SK-N-SH (cell line): ENCODE results near the gene LLGL2. TPM values are rescaled to one million over a fixed set of nuclear protein-coding genes. Genes with fewer than 3 reads are reported as not detected.

ENCODE experiments used
- CTCF ChIA-PET: fragments of 300-600, 350-600 bp; formaldehyde crosslinking; extraction: SDS; loops from one replicate; lab custom pipeline; 2021; lab: Yijun Ruan, JAX
- POLR2A ChIA-PET: fragments of 350-600 bp; sonication (Branson Sonifier 250); formaldehyde crosslinking; extraction: SDS; loops from one replicate; lab custom pipeline; 2020; ENCODE audit warnings: antibody characterized with exemption, inconsistent platforms; lab: Yijun Ruan, JAX
- DNase-seq: peaks from one replicate; pipeline ENCODE4 v3.0.0; 2012
- H2AFZ ChIP-seq: fragments of 200-600 bp; sonication (generic); 2 replicates; pipeline ENCODE4 v1.8.1; 2016; ENCODE audit warnings: antibody characterized with exemption, mild to moderate bottlenecking, low read depth
- H3F3A ChIP-seq: fragments of 200-600 bp; sonication (generic); replicated peaks from 2 replicates; pipeline ENCODE3; 2016; ENCODE audit warnings: antibody characterized with exemption, mild to moderate bottlenecking; ENCODE audit not compliant: insufficient read depth
- H3K27ac ChIP-seq, 2 experiments: fragments of 200-500 bp in 1 of 2; fragments of 200-600 bp in 1 of 2; sonication (Bioruptor generic) in 1 of 2; sonication (generic), shearing (Covaris generic) in 1 of 2; 2 replicates each; pipeline versions ENCODE4 v1.5.1 to v1.6.1; 2014 to 2016; ENCODE audit warnings: low read depth in 2 of 2, inconsistent platforms in 1 of 2, low read length in 1 of 2, mild to moderate bottlenecking in 1 of 2, mixed read lengths in 1 of 2
- H3K27me3 ChIP-seq: fragments of 200-600 bp; sonication (generic), shearing (Covaris generic); 2 replicates; pipeline ENCODE4 v1.6.1; 2016; ENCODE audit warnings: mixed run types; ENCODE audit not compliant: insufficient read depth
- H3K36me3 ChIP-seq, 2 experiments: fragments of 200-500 bp in 1 of 2; fragments of 200-600 bp in 1 of 2; sonication (Bioruptor generic) in 1 of 2; sonication (generic) in 1 of 2; replicated peaks in 1 of 2; 2 replicates each; pipeline versions ENCODE3 to v1.5.1; 2014 to 2016; ENCODE audit warnings: low read length in 1 of 2, mild to moderate bottlenecking in 1 of 2; ENCODE audit not compliant: insufficient read depth in 2 of 2, control insufficient read depth in 1 of 2
- H3K4me1 ChIP-seq, 2 experiments: fragments of 200-500 bp in 1 of 2; fragments of 200-600 bp in 1 of 2; sonication (Bioruptor generic) in 1 of 2; sonication (generic), shearing (Covaris generic) in 1 of 2; 2 replicates each; pipeline versions ENCODE4 v1.5.1 to v1.6.1; 2014 to 2016; ENCODE audit warnings: low read depth in 1 of 2, low read length in 1 of 2, mixed run types in 1 of 2; ENCODE audit not compliant: insufficient read depth in 2 of 2, control insufficient read depth in 1 of 2
- H3K4me2 ChIP-seq: fragments of 200-600 bp; sonication (generic), shearing (Covaris generic); 2 replicates; pipeline ENCODE4 v1.6.1; 2017; ENCODE audit warnings: mixed run types
- H3K4me3 ChIP-seq, 2 experiments: fragments of 200-500 bp in 1 of 2; fragments of 200-600 bp in 1 of 2; sonication (Bioruptor generic) in 1 of 2; sonication (generic), shearing (Covaris generic) in 1 of 2; 2 replicates each; pipeline versions ENCODE4 v1.5.1 to v1.8.1; 2014 to 2016; ENCODE audit warnings: low read depth in 2 of 2, inconsistent platforms in 1 of 2, low read length in 1 of 2, mild to moderate bottlenecking in 1 of 2, mixed read lengths in 1 of 2, moderate library complexity in 1 of 2
- H3K79me2 ChIP-seq: fragments of 200-600 bp; sonication (generic); 2 replicates; pipeline ENCODE4 v1.8.1; 2017; ENCODE audit warnings: mild to moderate bottlenecking; ENCODE audit not compliant: insufficient read depth
- H3K9ac ChIP-seq: fragments of 200-600 bp; sonication (generic); 2 replicates; pipeline ENCODE4 v1.6.1; 2017; ENCODE audit warnings: mixed run types
- H3K9me2 ChIP-seq: fragments of 200-600 bp; sonication (generic); 2 replicates; pipeline ENCODE4 v1.6.1; 2017; ENCODE audit warnings: mixed run types
- H3K9me3 ChIP-seq: fragments of 200-600 bp; sonication (generic); 2 replicates; pipeline ENCODE4 v1.6.1; 2017; ENCODE audit warnings: mixed run types, mild to moderate bottlenecking, moderate library complexity
- H4K20me1 ChIP-seq: fragments of 200-600 bp; sonication (generic); 2 replicates; pipeline ENCODE4 v1.6.1; 2017; ENCODE audit warnings: mild to moderate bottlenecking, mixed run types; ENCODE audit not compliant: insufficient read depth
- ELF1 ChIP-seq: IDR thresholded peaks from 2 replicates; pipeline ENCODE4 v1.4.0; 2012
- EP300 ChIP-seq, 2 experiments: IDR thresholded peaks; 2 replicates each; pipeline versions ENCODE4 v1.4.0 to v1.6.1; 2012; ENCODE audit warnings: borderline replicate concordance in 1 of 2, low read depth in 1 of 2, low read length in 1 of 2
- EZH2phosphoT487 ChIP-seq: fragments of 200-600 bp; sonication (generic); IDR thresholded peaks from 2 replicates; pipeline ENCODE4 v1.6.1; 2017; ENCODE audit warnings: low read depth, mixed run types, mild to moderate bottlenecking, antibody characterized with exemption, moderate library complexity, borderline replicate concordance
- FOXJ3 ChIP-seq: sonication (generic); formaldehyde crosslinking; IDR thresholded peaks from 2 replicates; pipeline ENCODE4 v1.5.1; 2020; ENCODE audit warnings: mild to moderate bottlenecking, missing genetic modification reagents
- GATA2 ChIP-seq: sonication (generic); formaldehyde crosslinking; IDR thresholded peaks from 2 replicates; pipeline ENCODE4 v1.5.0; 2020; ENCODE audit warnings: mild to moderate bottlenecking, missing genetic modification reagents
- MEF2A ChIP-seq: IDR thresholded peaks from 2 replicates; pipeline ENCODE4 v1.4.0; 2012; ENCODE audit warnings: low read depth, borderline replicate concordance
- MXI1 ChIP-seq: IDR thresholded peaks from 2 replicates; pipeline ENCODE4 v1.6.1; 2012; ENCODE audit warnings: mild to moderate bottlenecking, low read depth, low read length, improper control_type of control experiment
- NFIC ChIP-seq: IDR thresholded peaks from 2 replicates; pipeline ENCODE4 v1.4.0; 2012; ENCODE audit warnings: borderline replicate concordance
- PBX3 ChIP-seq: IDR thresholded peaks from 2 replicates; pipeline ENCODE4; 2012
- RCOR1 ChIP-seq: fragments of 150-350 bp; IDR thresholded peaks from 2 replicates; pipeline ENCODE4 v1.6.1; 2017; ENCODE audit warnings: antibody characterized with exemption, low read length
- RFX5 ChIP-seq: IDR thresholded peaks from 2 replicates; pipeline ENCODE4 v1.6.1; 2012; ENCODE audit warnings: mild to moderate bottlenecking, improper control_type of control experiment, low read length
- TAF1 ChIP-seq: IDR thresholded peaks from 2 replicates; pipeline ENCODE4 v1.6.1; 2012; ENCODE audit warnings: low read depth, mild to moderate bottlenecking, low read length, moderate library complexity, borderline replicate concordance
- TCF12 ChIP-seq: IDR thresholded peaks from 2 replicates; pipeline ENCODE4 v1.4.0; 2012
- YY1 ChIP-seq: IDR thresholded peaks from 2 replicates; pipeline ENCODE4 v1.4.0; 2012; ENCODE audit warnings: low read depth, mild to moderate bottlenecking
- WGBS: methylation state at CpG from one replicate; pipeline ENCODE4 v1.1.6; 2017; ENCODE audit warnings: low lambda C conversion rate; 5-methylcytosine and 5-hydroxymethylcytosine counted together
- polyA plus RNA-seq, 3 experiments: library from polyadenylated mRNA; depleted of rRNA; stranded (reverse); fragments of >200 nt; gene quantifications; 2 replicates each; pipeline ENCODE4 v1.2.3, GENCODE V29; 2012
- TF ChIP-seq, protein P1 (sequence below): IDR thresholded peaks from 2 replicates; pipeline ENCODE4 v1.6.1; 2012; ENCODE audit warnings: mild to moderate bottlenecking, low read depth, low read length, moderate library complexity
- TF ChIP-seq, protein P2 (sequence below): IDR thresholded peaks from 2 replicates; pipeline ENCODE4 v1.4.0; 2012; ENCODE audit warnings: low read depth, borderline replicate concordance
- TF ChIP-seq, protein P3 (sequence below): fragments of 150-350 bp; IDR thresholded peaks from 2 replicates; pipeline ENCODE4 v1.6.1; 2017; ENCODE audit warnings: antibody characterized with exemption, low read length, low read depth, borderline replicate concordance

LLGL2 gene
- polyA plus RNA-seq, 1 of the 3 experiments (the other 2 are of a cell fraction), result 6.7 TPM

DNA sequence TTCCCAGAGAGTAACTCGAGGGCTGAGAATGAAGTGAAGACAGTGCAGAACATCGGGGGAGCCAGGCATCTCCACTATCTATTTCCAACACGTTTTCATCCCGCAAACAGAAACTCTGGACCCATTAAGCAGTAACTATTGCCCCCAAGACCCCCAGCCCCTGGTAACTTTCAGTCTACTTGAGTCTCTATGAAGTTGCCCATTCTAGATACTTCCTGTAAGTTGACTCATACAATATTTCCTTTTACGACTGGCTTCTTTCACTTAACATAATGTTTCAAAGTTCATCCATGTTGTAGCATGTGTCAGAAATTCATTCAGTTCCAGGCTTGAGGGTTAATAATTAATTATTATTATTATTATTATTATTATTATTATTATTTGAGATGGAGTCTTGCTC lies 81.6 kb downstream of the LLGL2 start:
- no peaks in the 10 kb centered on the region for H4K20me1 ChIP-seq
- H3K4me1 ChIP-seq, result no peaks in the 10 kb centered on the region
- ChIA-PET POLR2A (no interaction called here), CTCF (interaction anchor here (0.6 to 8.9 kb wide), 4 partner anchors 13 to 143 kb away, joined by 3 to 68 read pairs (median 12); partner anchors contain the start of gene SMIM5)
- WGBS, result 78% methylated on average over 5 of the region's 5 CpGs
- no peak overlapping the region for H3K4me2 ChIP-seq
- no peak for DNase-seq
- no peak overlapping the region for H3K27ac ChIP-seq
- H3K27me3 ChIP-seq, result no peaks in the 10 kb centered on the region
- TF ChIP-seq PBX3 (no peak), YY1 (no peak), TCF12 (no peak), ELF1 (no peak), EP300 (IDR thresholded peaks at IDR 0.05; ENCODE audit: borderline replicate concordance in 1 of 2, low read depth in 1 of 2, low read length in 1 of 2) (no peak), RFX5 (no peak), FOXJ3 (no peak), RCOR1 (no peak), MEF2A (no peak), NFIC (no peak), GATA2 (CRISPR knock-in tag) (no peak), EZH2phosphoT487 (no peak), MXI1 (no peak), TAF1 (no peak)
- TF ChIP-seq, protein P1, sequence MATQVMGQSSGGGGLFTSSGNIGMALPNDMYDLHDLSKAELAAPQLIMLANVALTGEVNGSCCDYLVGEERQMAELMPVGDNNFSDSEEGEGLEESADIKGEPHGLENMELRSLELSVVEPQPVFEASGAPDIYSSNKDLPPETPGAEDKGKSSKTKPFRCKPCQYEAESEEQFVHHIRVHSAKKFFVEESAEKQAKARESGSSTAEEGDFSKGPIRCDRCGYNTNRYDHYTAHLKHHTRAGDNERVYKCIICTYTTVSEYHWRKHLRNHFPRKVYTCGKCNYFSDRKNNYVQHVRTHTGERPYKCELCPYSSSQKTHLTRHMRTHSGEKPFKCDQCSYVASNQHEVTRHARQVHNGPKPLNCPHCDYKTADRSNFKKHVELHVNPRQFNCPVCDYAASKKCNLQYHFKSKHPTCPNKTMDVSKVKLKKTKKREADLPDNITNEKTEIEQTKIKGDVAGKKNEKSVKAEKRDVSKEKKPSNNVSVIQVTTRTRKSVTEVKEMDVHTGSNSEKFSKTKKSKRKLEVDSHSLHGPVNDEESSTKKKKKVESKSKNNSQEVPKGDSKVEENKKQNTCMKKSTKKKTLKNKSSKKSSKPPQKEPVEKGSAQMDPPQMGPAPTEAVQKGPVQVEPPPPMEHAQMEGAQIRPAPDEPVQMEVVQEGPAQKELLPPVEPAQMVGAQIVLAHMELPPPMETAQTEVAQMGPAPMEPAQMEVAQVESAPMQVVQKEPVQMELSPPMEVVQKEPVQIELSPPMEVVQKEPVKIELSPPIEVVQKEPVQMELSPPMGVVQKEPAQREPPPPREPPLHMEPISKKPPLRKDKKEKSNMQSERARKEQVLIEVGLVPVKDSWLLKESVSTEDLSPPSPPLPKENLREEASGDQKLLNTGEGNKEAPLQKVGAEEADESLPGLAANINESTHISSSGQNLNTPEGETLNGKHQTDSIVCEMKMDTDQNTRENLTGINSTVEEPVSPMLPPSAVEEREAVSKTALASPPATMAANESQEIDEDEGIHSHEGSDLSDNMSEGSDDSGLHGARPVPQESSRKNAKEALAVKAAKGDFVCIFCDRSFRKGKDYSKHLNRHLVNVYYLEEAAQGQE, result no peak
- TF ChIP-seq, protein P2, sequence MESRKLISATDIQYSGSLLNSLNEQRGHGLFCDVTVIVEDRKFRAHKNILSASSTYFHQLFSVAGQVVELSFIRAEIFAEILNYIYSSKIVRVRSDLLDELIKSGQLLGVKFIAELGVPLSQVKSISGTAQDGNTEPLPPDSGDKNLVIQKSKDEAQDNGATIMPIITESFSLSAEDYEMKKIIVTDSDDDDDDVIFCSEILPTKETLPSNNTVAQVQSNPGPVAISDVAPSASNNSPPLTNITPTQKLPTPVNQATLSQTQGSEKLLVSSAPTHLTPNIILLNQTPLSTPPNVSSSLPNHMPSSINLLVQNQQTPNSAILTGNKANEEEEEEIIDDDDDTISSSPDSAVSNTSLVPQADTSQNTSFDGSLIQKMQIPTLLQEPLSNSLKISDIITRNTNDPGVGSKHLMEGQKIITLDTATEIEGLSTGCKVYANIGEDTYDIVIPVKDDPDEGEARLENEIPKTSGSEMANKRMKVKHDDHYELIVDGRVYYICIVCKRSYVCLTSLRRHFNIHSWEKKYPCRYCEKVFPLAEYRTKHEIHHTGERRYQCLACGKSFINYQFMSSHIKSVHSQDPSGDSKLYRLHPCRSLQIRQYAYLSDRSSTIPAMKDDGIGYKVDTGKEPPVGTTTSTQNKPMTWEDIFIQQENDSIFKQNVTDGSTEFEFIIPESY, result no peak
- TF ChIP-seq, protein P3, sequence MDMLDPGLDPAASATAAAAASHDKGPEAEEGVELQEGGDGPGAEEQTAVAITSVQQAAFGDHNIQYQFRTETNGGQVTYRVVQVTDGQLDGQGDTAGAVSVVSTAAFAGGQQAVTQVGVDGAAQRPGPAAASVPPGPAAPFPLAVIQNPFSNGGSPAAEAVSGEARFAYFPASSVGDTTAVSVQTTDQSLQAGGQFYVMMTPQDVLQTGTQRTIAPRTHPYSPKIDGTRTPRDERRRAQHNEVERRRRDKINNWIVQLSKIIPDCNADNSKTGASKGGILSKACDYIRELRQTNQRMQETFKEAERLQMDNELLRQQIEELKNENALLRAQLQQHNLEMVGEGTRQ, result no peak
- no peak overlapping the region for H3K9ac ChIP-seq
- no peak overlapping the region for H3K4me3 ChIP-seq
- no peaks in the 10 kb centered on the region for H3K9me3 ChIP-seq
- no peaks in the 10 kb centered on the region for H3F3A ChIP-seq
- no peak overlapping the region for H2AFZ ChIP-seq
- no peaks in the 10 kb centered on the region for H3K36me3 ChIP-seq
- no peaks in the 10 kb centered on the region for H3K9me2 ChIP-seq
- H3K79me2 ChIP-seq, result no peaks in the 10 kb centered on the region
